T-helper 1 cell treated with Interleukin-12 subunit alpha and Interleukin-12 subunit beta and Interleukin-4 antibody, amounts not matched to agents 30 ng/mL and 1 ng/mL, for 36 hours (primary cell): ENCODE measurements around the gene KLK8. TPM values are rescaled to one million over a fixed set of nuclear protein-coding genes. Genes with fewer than 3 reads are reported as not detected.
"Not testable (repeated sequence)": the region's sequence is repeated elsewhere in the genome, so short reads cannot be mapped to it uniquely, and the experiment has no call there.

ENCODE experiments used
- intact Hi-C: fragments of 100-400 bp; cut with micrococcal nuclease; formaldehyde crosslinking; loops from one replicate; pipeline ENCODE4 v1.15.1; 2024
- total RNA-seq: library from RNA; stranded (reverse); gene quantifications from 2 replicates; pipeline ENCODE4 v1.2.3, GENCODE V29; 2022

The KLK8 gene
- total RNA-seq, 1 donor from 2014 or later = not detected

- intact Hi-C loops = no loop called here
These were observed 17.6 kb downstream of the KLK8 start, which contains the start of gene KLK7 for GRCh38 chr19:50983625-50984292. TSS of gene KLK7 (minus strand) at chr19:50983917. CDS start at chr19:50982399, 1,518 bp downstream.

DNA sequence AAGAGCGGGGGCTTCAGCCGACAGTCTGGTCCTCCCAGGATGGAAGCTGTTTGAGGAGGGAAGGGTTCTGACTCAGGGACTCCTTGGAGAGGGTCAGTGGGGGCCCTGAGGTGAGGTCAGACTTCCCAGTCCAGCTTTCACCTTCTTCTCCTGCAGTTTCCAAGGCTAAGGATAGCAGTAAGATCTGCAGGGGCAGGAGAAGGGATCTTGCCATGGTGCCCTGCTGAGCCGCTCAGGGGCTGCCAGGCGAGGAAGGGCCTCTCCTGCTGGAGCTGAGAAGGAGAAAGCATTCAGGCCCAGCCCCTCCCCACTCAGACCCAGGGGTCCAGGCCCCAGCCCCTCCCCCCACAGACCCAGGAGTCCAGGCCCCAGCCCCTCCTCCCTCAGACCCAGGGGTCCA is 19.2 kb downstream of the KLK8 start:
- intact Hi-C loops = no loop called here

DNA sequence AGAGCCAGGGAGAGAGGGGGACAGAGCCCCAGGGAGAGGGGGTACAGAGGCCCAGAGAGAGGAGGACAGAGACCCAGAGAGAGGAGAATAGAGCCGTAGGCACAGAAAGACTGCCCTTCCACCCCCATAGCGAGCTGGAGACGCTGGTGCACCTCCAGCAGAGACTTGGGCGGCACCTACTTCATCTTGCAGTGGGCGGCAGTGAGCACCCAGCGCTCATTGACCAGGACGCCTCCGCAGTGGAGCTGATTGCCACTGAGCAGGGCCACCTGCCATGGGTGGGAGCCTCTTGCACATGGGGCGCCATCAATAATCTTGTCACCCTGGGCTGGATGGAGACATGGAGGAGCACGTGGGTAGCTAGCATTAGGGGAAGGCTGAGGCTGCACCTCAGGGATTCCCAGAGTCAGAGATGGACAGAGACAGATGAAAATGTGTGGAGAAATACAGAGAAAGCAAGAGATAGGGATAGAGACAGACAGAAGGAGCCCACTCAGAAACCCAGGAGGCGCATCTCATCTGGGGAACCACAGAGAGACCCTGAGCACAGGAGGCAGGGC is 19.7 kb downstream of the KLK8 start:
- intact Hi-C loops = no loop called here

- intact Hi-C loops = no loop called here
These were observed 21.2 kb downstream of the KLK8 start for GRCh38 chr19:50980208-50980607.

DNA sequence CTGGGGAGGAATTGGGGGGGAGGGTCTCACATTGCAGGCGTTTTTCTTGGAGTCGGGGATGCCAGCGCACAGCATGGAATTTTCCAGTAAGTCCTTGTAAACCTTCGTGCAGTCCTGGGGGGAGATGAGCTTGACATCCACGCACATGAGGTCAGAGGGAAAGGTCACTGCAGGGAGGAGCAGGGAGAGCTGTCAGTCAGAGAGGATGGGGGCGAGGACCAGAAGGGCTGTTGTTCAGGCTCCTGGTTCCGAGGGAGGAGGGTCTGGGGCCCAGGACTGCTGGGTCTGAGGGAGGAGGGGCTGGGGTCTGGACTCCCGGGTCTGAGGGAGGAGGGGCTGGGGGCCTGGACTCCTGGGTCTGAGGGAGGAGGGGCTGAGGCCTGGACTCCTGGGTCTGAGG is 21.6 kb downstream of the KLK8 start:
- intact Hi-C loops = no loop called here

DNA sequence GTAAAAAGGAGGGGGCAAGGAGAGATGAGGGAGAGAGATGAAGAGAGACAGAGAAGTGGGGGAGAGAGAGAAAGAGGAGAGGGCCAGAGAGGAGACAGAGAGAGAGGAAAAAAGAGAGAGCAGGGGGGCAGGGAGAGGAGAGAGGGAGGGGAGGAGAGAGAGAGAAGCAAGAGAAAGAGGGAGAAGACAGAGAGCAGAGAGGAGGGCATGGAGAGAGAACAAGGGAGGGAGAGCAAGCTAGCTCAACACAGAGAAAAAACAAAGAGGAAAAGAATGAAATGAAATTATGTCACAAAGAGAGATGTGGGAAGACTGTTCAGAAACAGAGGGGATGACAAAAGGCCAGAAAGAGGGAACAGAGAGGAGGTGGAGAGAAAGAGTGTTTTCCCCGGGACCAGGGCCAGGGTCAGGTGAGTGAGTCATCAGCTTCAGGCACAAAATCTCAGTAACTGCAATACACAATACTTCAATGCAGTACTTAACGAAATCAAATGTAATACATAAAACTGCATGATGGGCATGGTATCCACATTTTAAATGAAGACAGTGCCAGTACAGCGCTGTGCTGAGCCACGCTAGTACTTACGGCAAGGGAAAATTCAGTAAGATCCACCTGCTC is 22.5 kb downstream of the KLK8 start:
- intact Hi-C loops = no loop called here

GRCh38 chr19:50977626-50978025 is 23.8 kb downstream of the KLK8 start:
- intact Hi-C loops = no loop called here

GRCh38 chr19:50975766-50976165 is 25.6 kb downstream of the KLK8 start:
- intact Hi-C loops = no loop called here

- intact Hi-C loops = no loop called here
These were observed 26.5 kb downstream of the KLK8 start for GRCh38 chr19:50974702-50975556.

GRCh38 chr19:50972795-50973376 is 28.5 kb downstream of the KLK8 start:
- intact Hi-C loops = no loop called here

- intact Hi-C loops = not testable (repeated sequence)
These were observed 31.6 kb downstream of the KLK8 start for GRCh38 chr19:50969810-50970209.

DNA sequence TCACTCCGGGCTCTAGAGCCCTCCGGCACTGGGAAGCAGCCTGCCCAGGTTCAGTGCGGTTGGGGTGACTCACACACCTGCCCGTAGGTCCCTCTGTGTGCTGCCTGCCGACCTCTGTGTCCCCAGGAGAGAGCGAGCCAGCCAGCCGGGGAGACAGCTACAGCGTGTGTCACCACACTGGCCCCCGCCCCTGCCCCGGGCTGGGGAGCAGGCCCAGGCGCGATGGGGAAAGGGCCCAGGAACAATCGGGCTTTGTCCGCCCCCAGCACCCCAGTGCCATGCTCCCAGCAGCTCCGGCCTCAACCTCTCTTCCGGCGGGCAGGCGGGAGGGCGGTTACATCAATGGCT is 32.0 kb downstream of the KLK8 start, which contains the start of gene KLK6:
Gene KLK6 (minus strand): TSS at position 179 of the 348 bp plus-strand sequence. CDS start 1,487 bp downstream, outside the sequence.
- intact Hi-C loops = no loop called here

GRCh38 chr19:50968716-50969412 is 32.5 kb downstream of the KLK8 start:
- intact Hi-C loops = no loop called here

DNA sequence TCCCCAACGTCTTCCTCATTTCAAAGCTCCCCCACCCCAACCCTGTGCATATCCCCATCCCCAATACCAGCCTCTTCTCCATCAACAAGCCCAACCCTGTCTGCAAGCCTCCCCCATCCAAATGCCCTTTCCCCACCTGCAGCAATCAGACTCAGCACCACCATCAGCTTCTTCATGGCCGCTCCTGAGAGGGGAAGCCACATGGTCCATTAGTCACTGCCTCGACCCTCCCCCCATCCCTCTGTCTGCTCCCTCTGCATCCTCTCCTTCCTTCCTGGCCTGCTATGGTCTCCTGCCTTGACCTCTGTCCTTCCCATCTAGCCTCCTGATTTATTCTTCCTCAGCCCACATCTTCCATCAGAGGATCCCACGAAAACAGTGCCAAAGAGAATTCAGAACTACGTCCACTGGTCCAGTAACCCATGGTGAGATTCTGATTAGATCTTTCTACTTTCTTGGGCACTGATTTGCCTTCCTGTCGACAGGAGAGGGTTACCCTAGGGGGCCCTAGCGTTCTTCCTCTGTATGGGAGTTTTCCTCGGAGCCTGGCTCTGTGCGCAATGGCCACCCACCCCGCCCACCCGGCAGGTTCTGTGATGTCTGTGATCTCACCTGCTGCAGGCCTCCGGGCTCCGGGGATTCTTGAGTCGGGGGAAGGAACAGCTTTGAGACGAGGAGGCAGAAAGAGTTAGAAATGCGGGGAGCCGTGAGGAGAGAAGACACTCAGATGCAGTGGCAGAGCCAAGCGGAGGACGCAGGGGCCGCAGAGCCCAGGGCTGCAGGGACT is 33.3 kb downstream of the KLK8 start:
- intact Hi-C loops = no loop called here

- intact Hi-C loops = no loop called here
These were observed 37.1 kb downstream of the KLK8 start for GRCh38 chr19:50964266-50964665.

DNA sequence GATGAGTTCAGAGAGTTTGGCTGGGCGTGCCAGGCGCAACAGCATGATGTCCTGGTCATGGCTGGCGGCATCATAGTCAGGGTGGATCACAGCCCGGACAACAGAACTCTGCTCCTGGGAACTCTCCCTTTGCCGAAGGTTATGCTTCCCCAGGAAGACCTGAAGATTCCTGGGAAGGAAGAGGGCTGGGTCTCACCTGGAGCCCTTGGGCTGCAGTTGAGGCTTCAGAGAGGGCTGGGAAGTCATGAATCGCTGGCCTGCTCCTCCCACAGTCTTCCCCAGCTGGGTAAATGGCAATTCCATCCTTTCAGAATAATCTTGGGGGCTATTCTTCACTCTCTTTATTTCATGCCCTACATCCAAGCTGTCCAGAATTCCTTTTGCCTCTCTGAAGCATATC is 38.0 kb downstream of the KLK8 start:
- intact Hi-C loops = no loop called here

GRCh38 chr19:50962245-50962644 is 39.2 kb downstream of the KLK8 start:
- intact Hi-C loops = no loop called here

DNA sequence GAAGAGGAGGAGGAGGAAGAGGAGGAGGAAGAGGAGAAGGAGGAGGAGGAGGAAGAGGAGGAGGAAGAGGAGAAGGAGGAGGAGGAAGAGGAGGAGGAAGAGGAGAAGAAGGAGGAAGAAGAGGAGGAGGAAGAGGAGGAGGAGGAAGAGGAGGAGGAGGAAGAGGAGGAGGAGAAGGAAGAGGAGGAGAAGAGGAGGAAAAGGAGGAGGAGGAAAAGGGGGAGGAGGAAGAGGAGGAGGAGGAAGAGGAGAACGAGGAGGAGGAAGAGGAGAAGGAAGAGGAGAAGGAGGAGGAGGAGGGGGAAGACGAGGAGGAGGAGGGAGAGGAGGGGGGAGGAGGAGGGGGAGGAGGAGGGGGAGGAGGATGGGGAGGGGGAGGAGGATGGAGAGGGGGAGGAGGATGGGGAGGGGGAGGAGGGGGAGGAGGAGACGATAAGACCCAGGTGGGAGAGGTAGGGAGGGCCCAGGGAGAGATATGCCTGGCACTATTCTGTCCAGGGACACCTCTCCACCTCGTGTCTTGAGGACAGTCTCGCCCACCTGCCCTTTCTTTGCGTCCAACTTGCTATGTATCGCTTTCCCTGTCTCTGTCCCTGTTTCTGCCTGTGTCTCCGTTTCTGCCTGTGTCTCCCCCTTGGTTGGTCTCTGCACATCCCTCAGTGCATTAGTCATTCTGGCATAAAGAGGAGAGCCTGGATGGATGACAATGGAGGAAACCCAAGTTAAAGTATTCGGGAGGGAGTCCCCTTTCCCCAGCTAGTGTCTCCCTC is 41.5 kb downstream of the KLK8 start:
- intact Hi-C loops = no loop called here

- intact Hi-C loops = no loop called here
These were observed 43.8 kb downstream of the KLK8 start for GRCh38 chr19:50957587-50957986.
